Activated T-helper 1 cell treated with anti-CD3 and anti-CD28 coated beads, Interleukin-2, amount 50 U/mL, for 16 hours (primary cell): ENCODE results near the gene SUCLA2.

Experiments
- DNase-seq, 2 donors: peaks; one replicate each; pipeline ENCODE4 v3.0.0-alpha.2; 2020; ENCODE audit warnings: low read depth in 1 of 2, low spot score in 1 of 2

SUCLA2 gene

DNA sequence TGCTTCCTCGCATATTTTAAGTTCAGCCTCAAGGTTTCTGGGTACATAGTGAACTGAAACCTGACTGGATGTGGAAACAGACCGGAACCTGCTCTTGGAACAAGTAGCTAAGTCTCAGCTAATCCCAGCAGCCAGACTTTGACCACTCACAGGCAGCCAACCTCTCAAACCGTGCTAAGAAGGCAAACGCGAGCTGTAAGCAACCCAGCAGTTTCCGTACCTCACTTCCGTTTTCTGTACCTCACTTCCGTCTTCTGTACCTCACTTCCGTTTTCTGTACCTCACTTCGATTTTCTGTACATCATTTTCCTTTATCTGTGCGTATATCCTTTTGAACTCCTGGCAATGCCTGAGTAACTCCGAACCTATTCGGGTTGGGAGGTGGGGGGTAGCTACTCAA is 96.8 kb downstream of the SUCLA2 start:
- DNase-seq, result no peak

DNA sequence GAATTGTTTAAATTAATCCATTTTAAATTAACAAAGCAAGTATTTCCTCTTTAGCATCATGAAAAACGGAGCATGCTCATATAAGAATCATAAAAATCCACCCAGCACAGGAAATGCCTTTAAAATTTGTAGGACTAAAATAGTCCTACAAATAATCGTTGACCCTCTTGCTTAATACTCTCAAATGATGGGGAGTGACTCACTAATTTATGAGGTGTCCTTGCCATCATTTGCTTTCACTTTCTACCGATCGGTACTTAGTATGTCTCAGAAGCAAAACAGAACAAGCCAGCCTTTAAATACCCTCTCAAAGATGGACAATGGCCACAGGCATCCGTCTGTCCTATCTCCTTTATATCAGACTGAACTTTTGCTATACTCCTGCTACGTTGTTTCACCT is 97.2 kb downstream of the SUCLA2 start:
- no peak for DNase-seq

DNA sequence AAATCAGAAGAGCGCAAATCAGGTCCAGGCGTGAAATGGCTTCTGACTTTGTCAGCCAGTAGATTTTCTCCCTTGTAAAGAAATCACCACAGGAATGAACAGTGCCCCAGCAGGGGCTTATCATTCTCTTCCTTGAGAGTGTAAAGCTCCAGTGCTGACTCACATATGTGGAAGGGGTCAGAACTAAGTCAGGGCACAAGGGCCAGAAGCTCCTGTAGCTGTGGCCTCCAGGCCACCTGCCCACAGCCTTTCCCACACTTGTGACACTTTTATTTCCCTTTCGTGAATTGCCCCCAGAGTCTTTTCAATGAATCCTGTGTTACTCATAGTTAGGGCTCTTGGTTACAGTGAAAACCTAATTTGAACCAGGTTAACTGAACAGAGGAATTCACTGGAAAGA is 99.6 kb downstream of the SUCLA2 start:
- no peak for DNase-seq

DNA sequence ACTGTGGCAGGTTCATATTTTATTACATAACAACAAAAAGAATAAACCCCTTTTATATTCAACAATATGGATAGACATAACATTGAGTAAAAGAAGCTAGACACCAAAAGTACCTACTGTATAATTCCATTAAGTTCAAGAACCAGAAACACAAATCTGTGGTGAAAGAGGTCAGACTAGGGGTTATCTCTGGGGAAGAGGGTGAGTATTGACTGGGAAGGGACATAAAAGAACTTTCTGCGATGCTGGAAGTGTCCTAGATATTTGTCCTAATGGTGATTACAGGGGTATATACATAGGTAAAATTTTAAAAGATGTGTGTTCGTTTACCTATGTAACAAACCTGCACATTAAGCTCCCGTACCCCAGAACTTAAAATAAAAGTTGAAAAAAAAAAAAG is 103.0 kb downstream of the SUCLA2 start:
- no peak for DNase-seq

DNA sequence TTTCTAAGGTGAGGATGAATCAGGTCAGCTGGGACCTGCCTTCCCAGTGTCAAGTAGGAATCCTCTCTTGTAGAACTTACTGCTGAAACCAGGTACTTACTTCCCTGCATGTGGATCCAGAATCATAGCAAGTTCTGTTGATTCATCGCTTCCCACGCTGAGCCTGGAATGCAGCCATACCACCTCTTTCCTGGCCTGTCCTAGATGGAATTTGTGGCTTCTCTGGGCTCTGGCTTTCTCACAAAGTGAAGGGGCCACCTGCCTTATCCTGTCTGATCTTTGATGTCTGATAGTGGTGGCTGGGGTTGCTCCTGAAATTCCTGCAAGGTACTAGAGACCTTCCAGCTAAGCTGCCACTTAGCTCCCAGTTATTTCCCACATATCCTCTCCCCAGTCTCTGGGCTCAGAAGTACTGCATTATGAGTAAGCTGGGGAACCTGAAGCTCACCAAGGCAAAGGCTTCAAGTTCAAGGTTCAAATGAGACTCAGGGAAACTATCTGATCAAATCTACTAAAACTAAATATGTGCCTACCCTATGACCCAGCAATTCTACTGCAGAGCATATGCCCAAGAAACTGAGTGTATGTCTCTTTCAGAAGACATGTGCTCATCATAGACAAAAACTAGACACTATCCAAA is 103.5 kb downstream of the SUCLA2 start:
- DNase-seq, result no peak

DNA sequence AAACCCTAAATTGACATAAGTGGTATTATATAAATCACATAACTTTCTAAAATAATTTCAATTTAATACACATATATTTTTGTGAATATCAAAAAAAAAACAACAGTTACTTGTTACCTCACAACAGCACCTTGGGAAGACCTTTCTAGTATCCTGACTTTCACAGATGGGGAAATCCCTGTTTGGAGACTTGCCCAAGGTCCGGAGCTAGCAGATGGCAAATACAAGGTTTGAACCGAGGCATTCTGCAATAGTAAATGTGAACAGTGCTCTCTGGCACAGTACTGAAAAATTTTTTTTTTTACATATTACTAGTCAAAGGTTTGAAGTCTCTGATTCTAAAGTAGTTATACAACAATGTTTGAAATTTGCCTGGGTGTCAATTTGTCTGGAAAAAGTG is 104.5 kb downstream of the SUCLA2 start:
- DNase-seq, result no peak

DNA sequence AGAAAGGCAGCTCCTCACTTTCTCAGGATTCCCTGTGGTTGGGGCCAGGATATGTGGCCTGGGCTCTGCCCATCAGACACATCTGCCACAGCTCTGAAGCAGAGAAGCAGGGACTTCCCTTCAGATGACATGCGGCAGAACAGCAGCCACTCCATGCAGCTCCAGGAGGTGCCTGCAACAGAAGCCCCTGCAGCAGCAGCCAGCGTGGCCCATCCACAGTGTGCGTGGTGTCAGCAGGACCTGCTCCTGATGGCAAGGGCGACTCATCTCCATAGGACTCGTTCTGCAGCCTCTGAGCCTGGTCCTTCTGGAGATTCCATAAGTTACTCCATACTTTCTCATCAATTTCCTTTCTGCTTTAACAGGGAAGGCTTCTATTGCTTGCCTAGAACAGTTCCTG is 105.0 kb downstream of the SUCLA2 start:
- no peak for DNase-seq

DNA sequence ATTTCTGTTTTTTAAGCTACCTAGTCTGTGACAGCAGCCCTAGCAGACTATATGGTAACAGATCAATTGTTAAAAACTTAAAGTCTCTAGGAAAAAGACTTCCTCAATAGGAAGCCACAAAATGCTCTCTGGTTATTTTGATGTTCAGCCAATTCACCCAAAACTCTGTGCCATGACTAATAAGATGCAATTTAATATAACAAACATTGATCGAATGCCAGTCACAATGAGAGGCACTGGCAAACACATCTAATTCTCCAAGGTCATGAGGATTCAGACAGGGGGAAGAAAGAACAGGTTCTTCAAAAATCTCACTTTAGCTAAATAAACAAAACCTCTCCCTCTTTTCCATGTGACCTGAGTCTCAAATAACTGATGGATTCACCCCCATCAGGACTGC is 107.5 kb downstream of the SUCLA2 start:
- DNase-seq, result no peak
